ENCODE data around the gene SPR. TPM values are rescaled to one million over a fixed set of nuclear protein-coding genes. Genes with fewer than 3 reads are reported as not detected.

The SPR gene
- total and polyA plus RNA-seq, 2 of the 4 experiments (the other 2 are of a cell fraction), result 14.3 to 17.4 TPM

DNA sequence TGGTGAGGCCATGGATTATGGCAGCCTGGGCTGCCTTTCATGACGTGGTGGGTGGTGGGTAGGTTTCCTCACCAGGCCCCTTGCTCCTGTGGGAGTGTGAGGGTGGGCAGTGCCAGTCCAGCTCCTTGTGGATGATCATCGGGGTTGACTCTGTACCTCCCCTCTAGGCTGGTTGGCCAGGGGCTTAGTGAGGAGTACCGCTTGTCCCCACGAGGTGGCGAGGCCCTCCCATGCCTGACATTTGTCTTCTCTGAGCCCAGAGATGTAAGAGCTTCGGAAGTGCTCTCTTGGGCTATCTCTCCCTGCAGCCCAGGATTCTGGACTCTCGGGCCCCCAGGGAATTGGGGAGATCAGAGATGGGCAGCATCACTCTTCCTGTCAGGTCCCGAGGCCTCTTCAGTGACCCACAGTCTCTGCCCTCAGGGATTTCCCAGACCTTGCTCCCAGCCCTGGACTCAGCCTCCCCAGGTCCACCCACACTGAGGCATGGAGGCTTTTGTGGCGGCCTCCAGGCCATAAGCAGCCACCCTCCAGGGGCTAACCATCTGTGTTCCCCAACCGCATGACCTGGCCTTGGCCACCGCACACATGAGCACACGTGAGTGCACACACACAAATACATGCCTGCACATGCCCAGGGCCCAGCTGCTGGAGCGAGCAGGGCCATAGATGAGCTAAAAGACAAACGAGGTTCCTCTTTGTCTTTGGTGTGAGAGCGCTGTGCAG, 6.5 kb downstream of the SPR start:
- POLR2A ChIA-PET (ENCODE audit: unreplicated experiment), result no interaction called here
- in situ Hi-C loops (cut with MboI; ENCODE audit: low sequenced_read_pairs), result loop anchor here (5.0 to 25.0 kb wide), 4 partner anchors 79 to 1356 kb away; partner anchors contain the start of gene SFXN5

More for the DNA sequence above, 6.5 kb downstream of the SPR start:
- no peak overlapping the region for H3K9ac ChIP-seq (ENCODE audit: low read depth, low read length)
- no peak overlapping the region for H2BK15ac ChIP-seq (ENCODE audit: low read depth, low read length)
- no peak overlapping the region for H3K4me3 ChIP-seq (ENCODE audit: insufficient read depth, low read depth, low read length)
- no peak overlapping the region for H2BK5ac ChIP-seq (ENCODE audit: low read depth, low read length, poor library complexity, severe bottlenecking)
- H3K18ac ChIP-seq (ENCODE audit: low read depth, low read length), result no peak overlapping the region
- no peak overlapping the region for H2AK5ac ChIP-seq (ENCODE audit: low read depth, low read length)
- no peak overlapping the region for H3K56ac ChIP-seq (ENCODE audit: extremely low read depth, insufficient read depth, low read length)
- H2AK9ac ChIP-seq (replicated peaks; ENCODE audit: low read depth, low read length, poor library complexity), result peak overlapping the region; percentile 48
- peaks cover 30% of the 10 kb centered on the region for H3K27me3 ChIP-seq (ENCODE audit: control insufficient read depth, insufficient read depth, low read length)
- TF ChIP-seq, protein P1, sequence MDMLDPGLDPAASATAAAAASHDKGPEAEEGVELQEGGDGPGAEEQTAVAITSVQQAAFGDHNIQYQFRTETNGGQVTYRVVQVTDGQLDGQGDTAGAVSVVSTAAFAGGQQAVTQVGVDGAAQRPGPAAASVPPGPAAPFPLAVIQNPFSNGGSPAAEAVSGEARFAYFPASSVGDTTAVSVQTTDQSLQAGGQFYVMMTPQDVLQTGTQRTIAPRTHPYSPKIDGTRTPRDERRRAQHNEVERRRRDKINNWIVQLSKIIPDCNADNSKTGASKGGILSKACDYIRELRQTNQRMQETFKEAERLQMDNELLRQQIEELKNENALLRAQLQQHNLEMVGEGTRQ (IDR thresholded peaks at IDR 0.05; ENCODE audit: low read depth, low read length), result no peak
- TF ChIP-seq MXI1 (IDR thresholded peaks at IDR 0.05; ENCODE audit: borderline replicate concordance, low read depth, low read length) (no peak), CEBPB (IDR thresholded peaks at IDR 0.05; ENCODE audit: low read depth, low read length) (no peak), SMC3 (IDR thresholded peaks at IDR 0.05; ENCODE audit: low read depth, low read length) (peak; percentile 86), RAD21 (IDR thresholded peaks at IDR 0.05; ENCODE audit: low read length) (peak; percentile 85)
- TF ChIP-seq, protein P2, sequence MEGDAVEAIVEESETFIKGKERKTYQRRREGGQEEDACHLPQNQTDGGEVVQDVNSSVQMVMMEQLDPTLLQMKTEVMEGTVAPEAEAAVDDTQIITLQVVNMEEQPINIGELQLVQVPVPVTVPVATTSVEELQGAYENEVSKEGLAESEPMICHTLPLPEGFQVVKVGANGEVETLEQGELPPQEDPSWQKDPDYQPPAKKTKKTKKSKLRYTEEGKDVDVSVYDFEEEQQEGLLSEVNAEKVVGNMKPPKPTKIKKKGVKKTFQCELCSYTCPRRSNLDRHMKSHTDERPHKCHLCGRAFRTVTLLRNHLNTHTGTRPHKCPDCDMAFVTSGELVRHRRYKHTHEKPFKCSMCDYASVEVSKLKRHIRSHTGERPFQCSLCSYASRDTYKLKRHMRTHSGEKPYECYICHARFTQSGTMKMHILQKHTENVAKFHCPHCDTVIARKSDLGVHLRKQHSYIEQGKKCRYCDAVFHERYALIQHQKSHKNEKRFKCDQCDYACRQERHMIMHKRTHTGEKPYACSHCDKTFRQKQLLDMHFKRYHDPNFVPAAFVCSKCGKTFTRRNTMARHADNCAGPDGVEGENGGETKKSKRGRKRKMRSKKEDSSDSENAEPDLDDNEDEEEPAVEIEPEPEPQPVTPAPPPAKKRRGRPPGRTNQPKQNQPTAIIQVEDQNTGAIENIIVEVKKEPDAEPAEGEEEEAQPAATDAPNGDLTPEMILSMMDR (conservative IDR thresholded peaks at IDR 0.05; ENCODE audit: low read depth, low read length), result peak; percentile 86
- H3K27ac ChIP-seq (ENCODE audit: insufficient read depth, low read length), result no peak overlapping the region
- H4K91ac ChIP-seq (ENCODE audit: insufficient read depth, low read depth, low read length), result no peak overlapping the region; the same call in 1 of the 2 replicates
- H4K8ac ChIP-seq (ENCODE audit: low read depth in 2 of 2, low read length in 2 of 2), result peak overlapping the region in 1 of 2 experiments; percentile 34; a peak in 1 of 4 replicates
- H3K4ac ChIP-seq (ENCODE audit: low read depth, low read length), result no peak overlapping the region
- WGBS, 2 experiments (ENCODE audit: extremely low coverage in 2 of 2, insufficient read length in 1 of 2), result 5% methylated on average over 6 of the region's 15 CpGs; no CpG with 5 or more reads in 1 of the 2 experiments
- CTCF ChIA-PET, result interaction anchor here (0.6 to 2.7 kb wide), 17 partner anchors 9 to 319 kb away, joined by 3 to 15 read pairs (median 6); no protein-coding TSS in a partner anchor
- no peak overlapping the region for H3K4me2 ChIP-seq (ENCODE audit: low read depth, low read length)
- no peak overlapping the region for H3K14ac ChIP-seq (replicated peaks; ENCODE audit: low read depth, low read length)
- intact Hi-C loops (cut with micrococcal nuclease), result loop anchor here (1.0 to 2.0 kb wide), 3 partner anchors 80 to 191 kb away; partner anchors contain the start of gene SFXN5
- H3K9me1 ChIP-seq (ENCODE audit: insufficient read depth, low read length), result no peaks in the 10 kb centered on the region
- no peak overlapping the region for H2BK120ac ChIP-seq (ENCODE audit: low read depth, low read length)
- no TSS peak for BruUV-seq (replicated peaks)
- H3K79me1 ChIP-seq (ENCODE audit: low read depth in 1 of 2, low read length in 2 of 2), result 0 out of 4 replicates have a peak, but pooled peaks cover 0 to 2% of the 10 kb centered on the region in 2 experiments
- no peak overlapping the region for H4K5ac ChIP-seq (ENCODE audit: low read depth, low read length)
- DNase-seq, result peak; percentile 73
- H2BK20ac ChIP-seq (ENCODE audit: low read depth, low read length), result no peak overlapping the region
- ATAC-seq (ENCODE audit: low read depth), result peak; percentile 87
- no peaks in the 10 kb centered on the region; the same call in 1 of the 2 replicates for H3K36me3 ChIP-seq (ENCODE audit: control insufficient read depth, insufficient read depth, low read length)
- peak overlapping the region; percentile 80 for H2AFZ ChIP-seq (replicated peaks; ENCODE audit: low read length, poor library complexity)
- no peak overlapping the region for H3K23ac ChIP-seq (ENCODE audit: low read depth, low read length)
- peaks cover 4% of the 10 kb centered on the region; the same call in 1 of the 2 replicates for H4K20me1 ChIP-seq (ENCODE audit: insufficient read depth, low read length)
- dilution Hi-C loops (cut with HindIII; ENCODE audit: low sequenced_read_pairs, unreplicated experiment), result no loop called here
- H3K9me3 ChIP-seq (ENCODE audit: control insufficient read depth, insufficient read depth, low read length), result no peaks in the 10 kb centered on the region
- H3K4me1 ChIP-seq (ENCODE audit: control insufficient read depth, insufficient read depth, low read length), result peaks cover 3% of the 10 kb centered on the region; the same call in 1 of the 2 replicates
